HepG2 (cell line): Measurements from ENCODE around the gene BSND. TPM values are rescaled to one million over a fixed set of nuclear protein-coding genes. Genes with fewer than 3 reads are reported as not detected.

ENCODE experiments used
- ATAC-seq: fragments of 200-7000 bp; cut with Tn5 transposase; 3 replicates; pipeline ENCODE4 v1.9.1; 2020; ENCODE audit warnings: mild to moderate bottlenecking, moderate library complexity
- BruUV-seq: library from RNA; stranded (reverse); fragments of 400-500 nt; replicated peaks from 2 replicates; lab custom pipeline; 2021; lab: Mats Ljungman, UMichigan
- CTCF ChIA-PET: fragments of 300-600 bp; formaldehyde crosslinking; extraction: SDS; loops from one replicate; lab custom pipeline; 2021; ENCODE audit warnings: low total read pairs, inconsistent platforms, low intra/inter-chr PET ratio; lab: Yijun Ruan, JAX
- POLR2A ChIA-PET: fragments of 350-600 bp; sonication (Branson Sonifier 250); formaldehyde crosslinking; loops from one replicate; lab custom pipeline; 2020; ENCODE audit warnings: antibody characterized with exemption, inconsistent platforms; lab: Yijun Ruan, JAX
- DNase-seq: peaks from one replicate; pipeline ENCODE4 v3.0.0-alpha.2; 2015; ENCODE audit warnings: low spot score
- FAIRE-seq: peaks from 3 replicates; lab custom pipeline; 2011; peaks lifted over from hg19 to GRCh38; lab: Jason Lieb, UNC
- H2AFZ ChIP-seq: one replicate; pipeline ENCODE4 v1.6.1; 2011; ENCODE audit warnings: low read length, inconsistent platforms
- H3K27ac ChIP-seq: fragments of 300-600 bp; 3 replicates; pipeline ENCODE4 v1.8.0; 2011; ENCODE audit warnings: mixed run types, mild to moderate bottlenecking, mixed read lengths, low read length, inconsistent platforms; ENCODE audit not compliant: insufficient read depth; ENCODE audit errors: extremely low read length
- H3K27me3 ChIP-seq, 2 experiments: fragments of 200-600 bp in 1 of 2; 2 replicates in 1 of 2; 3 replicates in 1 of 2; pipeline versions ENCODE4 v1.6.0 to v1.8.0; 2011; ENCODE audit warnings: low read length in 2 of 2, mild to moderate bottlenecking in 2 of 2, moderate library complexity in 2 of 2, inconsistent platforms in 1 of 2; ENCODE audit not compliant: insufficient read depth in 2 of 2, control insufficient read depth in 1 of 2
- H3K36me3 ChIP-seq, 2 experiments: fragments of 200-600 bp in 1 of 2; replicated peaks in 1 of 2; 2 replicates in 1 of 2; 3 replicates in 1 of 2; pipeline versions ENCODE4 v1.5.1 to v1.8.0; 2011; ENCODE audit warnings: low read length in 2 of 2, inconsistent platforms in 1 of 2; ENCODE audit not compliant: insufficient read depth in 2 of 2, control insufficient read depth in 1 of 2
- H3K4me1 ChIP-seq: 2 replicates; pipeline ENCODE4 v1.5.1; 2012; ENCODE audit warnings: low read length, inconsistent platforms; ENCODE audit not compliant: insufficient read depth
- H3K4me2 ChIP-seq: 2 replicates; pipeline ENCODE4 v1.6.0; 2011; ENCODE audit warnings: low read depth, low read length, inconsistent platforms
- H3K4me3 ChIP-seq, 3 experiments: fragments of 200-600 bp in 1 of 3; sonication (generic), shearing (Covaris generic) in 1 of 3; replicated peaks in 1 of 3; 2 replicates each; pipeline ENCODE4 v1.5.1; 2011 to 2016; ENCODE audit warnings: low read length in 3 of 3, inconsistent platforms in 2 of 3, low read depth in 2 of 3, mild to moderate bottlenecking in 2 of 3, control low read depth in 1 of 3, mixed read lengths in 1 of 3; ENCODE audit not compliant: insufficient read depth in 1 of 3
- H3K79me2 ChIP-seq: one replicate; pipeline ENCODE4 v1.6.1; 2011; ENCODE audit warnings: low read length, inconsistent platforms; ENCODE audit not compliant: insufficient read depth
- H3K9ac ChIP-seq: 2 replicates; pipeline ENCODE4 v1.6.0; 2011; ENCODE audit warnings: mild to moderate bottlenecking, low read depth, low read length, inconsistent platforms; ENCODE audit not compliant: insufficient read depth
- H3K9me3 ChIP-seq: 2 replicates; pipeline ENCODE4 v1.5.1; 2012; ENCODE audit warnings: mild to moderate bottlenecking, low read length
- H4K20me1 ChIP-seq: 2 replicates; pipeline ENCODE4 v1.6.0; 2011; ENCODE audit warnings: inconsistent platforms, mild to moderate bottlenecking, low read length, moderate library complexity; ENCODE audit not compliant: insufficient read depth
- AKAP8 ChIP-seq: sonication (generic); formaldehyde crosslinking; IDR thresholded peaks from 2 replicates; pipeline ENCODE4 v1.5.1; 2020; ENCODE audit warnings: mild to moderate bottlenecking, missing genetic modification reagents
- ARNT2 ChIP-seq: sonication (generic); formaldehyde crosslinking; IDR thresholded peaks from 2 replicates; pipeline ENCODE4 v1.8.0; 2022; ENCODE audit warnings: mild to moderate bottlenecking, low read depth, missing genetic modification reagents, moderate library complexity
- CAMTA2 ChIP-seq: sonication (generic); formaldehyde crosslinking; IDR thresholded peaks from 2 replicates; pipeline ENCODE4 v1.4.0; 2020; ENCODE audit warnings: mild to moderate bottlenecking, missing genetic modification reagents, borderline replicate concordance
- HOXD1 ChIP-seq: sonication (generic); formaldehyde crosslinking; IDR thresholded peaks from 2 replicates; pipeline ENCODE4 v1.5.0; 2020; ENCODE audit warnings: missing genetic modification reagents
- IRX3 ChIP-seq: sonication (generic); formaldehyde crosslinking; IDR thresholded peaks from 2 replicates; pipeline ENCODE4 v1.8.1; 2023; ENCODE audit warnings: mild to moderate bottlenecking, low read depth, missing genetic modification reagents, borderline replicate concordance
- JARID2 ChIP-seq: sonication (generic); formaldehyde crosslinking; IDR thresholded peaks from 2 replicates; pipeline ENCODE4 v1.8.1; 2023; ENCODE audit warnings: missing genetic modification reagents, inconsistent platforms; ENCODE audit not compliant: insufficient replicate concordance
- MBD4 ChIP-seq: IDR thresholded peaks from 2 replicates; pipeline ENCODE4 v1.6.1; 2012; ENCODE audit warnings: low read length, inconsistent platforms, borderline replicate concordance
- MEF2D ChIP-seq: sonication (generic); formaldehyde crosslinking; IDR thresholded peaks from 2 replicates; pipeline ENCODE4 v1.5.1; 2020; ENCODE audit warnings: mild to moderate bottlenecking, missing genetic modification reagents
- SAP130 ChIP-seq: IDR thresholded peaks from 2 replicates; pipeline ENCODE4 v1.6.1; 2016; ENCODE audit warnings: low read depth
- ZNF326 ChIP-seq: sonication (generic); formaldehyde crosslinking; IDR thresholded peaks from 2 replicates; pipeline ENCODE4 v1.4.0; 2020; ENCODE audit warnings: missing genetic modification reagents, borderline replicate concordance
- ZNF432 ChIP-seq: sonication (generic); formaldehyde crosslinking; IDR thresholded peaks from 2 replicates; pipeline ENCODE4 v1.5.0; 2020; ENCODE audit warnings: missing genetic modification reagents, mild to moderate bottlenecking, borderline replicate concordance
- ZNF468 ChIP-seq: sonication (generic); formaldehyde crosslinking; IDR thresholded peaks from 2 replicates; pipeline ENCODE4 v1.8.0; 2022; ENCODE audit warnings: mild to moderate bottlenecking, moderate library complexity, missing genetic modification reagents
- ZNF629 ChIP-seq: sonication (generic); formaldehyde crosslinking; conservative IDR thresholded peaks from 2 replicates; pipeline ENCODE4 v1.5.0; 2020; ENCODE audit warnings: missing genetic modification reagents
- ZNF678 ChIP-seq: sonication (generic); formaldehyde crosslinking; IDR thresholded peaks from 2 replicates; pipeline ENCODE4 v1.4.0; 2020; ENCODE audit warnings: mild to moderate bottlenecking, missing genetic modification reagents
- ZNF691 ChIP-seq: sonication (generic); formaldehyde crosslinking; IDR thresholded peaks from 2 replicates; pipeline ENCODE4 v1.4.0; 2020; ENCODE audit warnings: missing genetic modification reagents, low read depth, mild to moderate bottlenecking, borderline replicate concordance
- WGBS: methylation state at CpG from one replicate; pipeline ENCODE4 v1.1.6; 2017; ENCODE audit warnings: low lambda C conversion rate; 5-methylcytosine and 5-hydroxymethylcytosine counted together
- in situ Hi-C: cut with HindIII; loops from 2 replicates; pipeline ENCODE4 v1.10.0; 2017; ENCODE audit warnings: low pct_unique_long_range_greater_than_20kb; ENCODE audit not compliant: extremely low pct_ligation_motif_present
- intact Hi-C: fragments of 100-400 bp; cut with micrococcal nuclease; formaldehyde crosslinking; loops from one replicate; pipeline ENCODE4 v1.10.0; 2022; ENCODE audit not compliant: unreplicated experiment
- polyA plus RNA-seq, 8 experiments: library from polyadenylated mRNA; depleted of rRNA in 3 of 8; stranded (reverse) in 7 of 8; unstranded in 1 of 8; fragments of >200 nt; fragmentation: Illumina TruSeq in 4 of 8; extraction: Trizol in 4 of 8; gene quantifications; 2 replicates each; pipeline versions ENCODE4 v1.2.1 to v1.2.3, GENCODE V29; 2011 to 2016; ENCODE audit warnings: low read depth in 4 of 8, missing spikeins in 1 of 8, mixed read lengths in 1 of 8; ENCODE audit not compliant: insufficient read depth in 1 of 8
- total RNA-seq, 5 experiments: library from RNA; depleted of rRNA; stranded (reverse); fragments of >200 nt; fragmentation: Illumina TruSeq; extraction: Trizol; gene quantifications; 2 replicates each; pipeline ENCODE4 v1.2.3, GENCODE V29; 2016; ENCODE audit warnings: low read depth in 1 of 5
- TF ChIP-seq, protein P1 (sequence below): sonication (generic); formaldehyde crosslinking; IDR thresholded peaks from 2 replicates; pipeline ENCODE4 v1.8.0; 2022; ENCODE audit warnings: mild to moderate bottlenecking, missing genetic modification reagents, moderate library complexity
- TF ChIP-seq, protein P2 (sequence below): sonication (generic); formaldehyde crosslinking; IDR thresholded peaks from 2 replicates; pipeline ENCODE4 v1.5.0; 2020; ENCODE audit warnings: mild to moderate bottlenecking, missing genetic modification reagents
- TF ChIP-seq, protein P3 (sequence below): IDR thresholded peaks from 2 replicates; pipeline ENCODE4 v1.6.1; 2016; ENCODE audit warnings: low read depth, control low read depth

BSND gene
- total and polyA plus RNA-seq, 2 of the 13 experiments (the other 11 are each of a cell fraction or from before 2014, with no cell fraction given): not detected

- TF ChIP-seq, protein P1, sequence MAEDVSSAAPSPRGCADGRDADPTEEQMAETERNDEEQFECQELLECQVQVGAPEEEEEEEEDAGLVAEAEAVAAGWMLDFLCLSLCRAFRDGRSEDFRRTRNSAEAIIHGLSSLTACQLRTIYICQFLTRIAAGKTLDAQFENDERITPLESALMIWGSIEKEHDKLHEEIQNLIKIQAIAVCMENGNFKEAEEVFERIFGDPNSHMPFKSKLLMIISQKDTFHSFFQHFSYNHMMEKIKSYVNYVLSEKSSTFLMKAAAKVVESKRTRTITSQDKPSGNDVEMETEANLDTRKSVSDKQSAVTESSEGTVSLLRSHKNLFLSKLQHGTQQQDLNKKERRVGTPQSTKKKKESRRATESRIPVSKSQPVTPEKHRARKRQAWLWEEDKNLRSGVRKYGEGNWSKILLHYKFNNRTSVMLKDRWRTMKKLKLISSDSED (CRISPR knock-in tag): no peak
- peak; percentile 64 for TF ChIP-seq ZNF629
- peak; percentile 47; the same call in 1 of the 2 replicates for TF ChIP-seq SAP130 (CRISPR knock-in tag)
- TF ChIP-seq JARID2 (CRISPR knock-in tag): no peak
- TF ChIP-seq ZNF432 (CRISPR knock-in tag): no peak
- TF ChIP-seq CAMTA2 (CRISPR knock-in tag): no peak
- TF ChIP-seq, protein P2, sequence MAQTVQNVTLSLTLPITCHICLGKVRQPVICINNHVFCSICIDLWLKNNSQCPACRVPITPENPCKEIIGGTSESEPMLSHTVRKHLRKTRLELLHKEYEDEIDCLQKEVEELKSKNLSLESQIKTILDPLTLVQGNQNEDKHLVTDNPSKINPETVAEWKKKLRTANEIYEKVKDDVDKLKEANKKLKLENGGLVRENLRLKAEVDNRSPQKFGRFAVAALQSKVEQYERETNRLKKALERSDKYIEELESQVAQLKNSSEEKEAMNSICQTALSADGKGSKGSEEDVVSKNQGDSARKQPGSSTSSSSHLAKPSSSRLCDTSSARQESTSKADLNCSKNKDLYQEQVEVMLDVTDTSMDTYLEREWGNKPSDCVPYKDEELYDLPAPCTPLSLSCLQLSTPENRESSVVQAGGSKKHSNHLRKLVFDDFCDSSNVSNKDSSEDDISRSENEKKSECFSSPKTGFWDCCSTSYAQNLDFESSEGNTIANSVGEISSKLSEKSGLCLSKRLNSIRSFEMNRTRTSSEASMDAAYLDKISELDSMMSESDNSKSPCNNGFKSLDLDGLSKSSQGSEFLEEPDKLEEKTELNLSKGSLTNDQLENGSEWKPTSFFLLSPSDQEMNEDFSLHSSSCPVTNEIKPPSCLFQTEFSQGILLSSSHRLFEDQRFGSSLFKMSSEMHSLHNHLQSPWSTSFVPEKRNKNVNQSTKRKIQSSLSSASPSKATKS (CRISPR knock-in tag): no peak
Measured at GRCh38 chr1:54952950-54953718, 45.6 kb upstream of the BSND start (continued).

DNA sequence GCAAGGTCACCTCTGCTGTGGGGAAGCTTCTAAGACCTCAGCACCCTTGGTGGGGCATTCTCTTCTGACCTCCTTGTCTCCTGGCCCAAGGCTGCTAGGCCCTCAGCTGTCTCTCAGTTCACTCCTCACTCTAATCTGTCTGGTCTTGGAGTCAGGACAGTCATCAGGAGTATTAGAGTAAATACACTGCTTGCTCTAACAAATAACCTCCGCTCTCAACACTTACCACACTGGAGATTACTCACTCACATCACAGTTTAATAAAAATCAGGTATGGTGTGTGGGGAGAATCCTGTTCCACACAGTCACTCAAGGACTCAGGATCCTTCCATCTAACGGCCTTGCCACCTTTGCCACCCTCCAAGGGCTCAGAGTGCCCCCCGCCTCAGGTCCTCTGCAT, 44.9 kb upstream of the BSND start:
- FAIRE-seq (no peak), ATAC-seq (no peak), DNase-seq (no peak)
- no peaks in the 10 kb centered on the region for H4K20me1 ChIP-seq
- no TSS peak for BruUV-seq
- 37% methylated on average over 3 of the region's 3 CpGs for WGBS
- H3K4me1 ChIP-seq: peaks cover 55% of the 10 kb centered on the region
- no peak overlapping the region for H3K4me2 ChIP-seq
- no peaks in the 10 kb centered on the region for H3K9me3 ChIP-seq
- H3K27me3 ChIP-seq: 0 out of 5 replicates have a peak, but pooled peaks cover 0 to 3% of the 10 kb centered on the region in 2 experiments
- no peak overlapping the region for H3K4me3 ChIP-seq
- ChIA-PET POLR2A (no interaction called here), CTCF (no interaction called here)
- no peak overlapping the region for H2AFZ ChIP-seq
- H3K79me2 ChIP-seq: no peaks in the 10 kb centered on the region
- in situ Hi-C loops: loop anchor here (5.0 kb wide), 1 partner anchor 43 kb away; the partner anchor contains the start of gene BSND
- no peak overlapping the region for H3K9ac ChIP-seq
- intact Hi-C loops: no loop called here
- no peaks in the 10 kb centered on the region for H3K36me3 ChIP-seq
- no peak overlapping the region for H3K27ac ChIP-seq
- TF ChIP-seq ARNT2 (CRISPR knock-in tag) (no peak), ZNF691 (CRISPR knock-in tag) (no peak), ZNF326 (CRISPR knock-in tag) (no peak), ZNF468 (CRISPR knock-in tag) (no peak), ZNF678 (no peak), MEF2D (CRISPR knock-in tag) (no peak), HOXD1 (no peak), MBD4 (no peak), IRX3 (CRISPR knock-in tag) (no peak), AKAP8 (CRISPR knock-in tag) (no peak)
- TF ChIP-seq, protein P3, sequence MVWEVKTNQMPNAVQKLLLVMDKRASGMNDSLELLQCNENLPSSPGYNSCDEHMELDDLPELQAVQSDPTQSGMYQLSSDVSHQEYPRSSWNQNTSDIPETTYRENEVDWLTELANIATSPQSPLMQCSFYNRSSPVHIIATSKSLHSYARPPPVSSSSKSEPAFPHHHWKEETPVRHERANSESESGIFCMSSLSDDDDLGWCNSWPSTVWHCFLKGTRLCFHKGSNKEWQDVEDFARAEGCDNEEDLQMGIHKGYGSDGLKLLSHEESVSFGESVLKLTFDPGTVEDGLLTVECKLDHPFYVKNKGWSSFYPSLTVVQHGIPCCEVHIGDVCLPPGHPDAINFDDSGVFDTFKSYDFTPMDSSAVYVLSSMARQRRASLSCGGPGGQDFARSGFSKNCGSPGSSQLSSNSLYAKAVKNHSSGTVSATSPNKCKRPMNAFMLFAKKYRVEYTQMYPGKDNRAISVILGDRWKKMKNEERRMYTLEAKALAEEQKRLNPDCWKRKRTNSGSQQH: no peak
